ENCODE measurements around the gene CSMD2.
"Not testable (repeated sequence)": the region's sequence is repeated elsewhere in the genome, so short reads cannot be mapped to it uniquely, and the experiment has no call there.

The CSMD2 gene

DNA sequence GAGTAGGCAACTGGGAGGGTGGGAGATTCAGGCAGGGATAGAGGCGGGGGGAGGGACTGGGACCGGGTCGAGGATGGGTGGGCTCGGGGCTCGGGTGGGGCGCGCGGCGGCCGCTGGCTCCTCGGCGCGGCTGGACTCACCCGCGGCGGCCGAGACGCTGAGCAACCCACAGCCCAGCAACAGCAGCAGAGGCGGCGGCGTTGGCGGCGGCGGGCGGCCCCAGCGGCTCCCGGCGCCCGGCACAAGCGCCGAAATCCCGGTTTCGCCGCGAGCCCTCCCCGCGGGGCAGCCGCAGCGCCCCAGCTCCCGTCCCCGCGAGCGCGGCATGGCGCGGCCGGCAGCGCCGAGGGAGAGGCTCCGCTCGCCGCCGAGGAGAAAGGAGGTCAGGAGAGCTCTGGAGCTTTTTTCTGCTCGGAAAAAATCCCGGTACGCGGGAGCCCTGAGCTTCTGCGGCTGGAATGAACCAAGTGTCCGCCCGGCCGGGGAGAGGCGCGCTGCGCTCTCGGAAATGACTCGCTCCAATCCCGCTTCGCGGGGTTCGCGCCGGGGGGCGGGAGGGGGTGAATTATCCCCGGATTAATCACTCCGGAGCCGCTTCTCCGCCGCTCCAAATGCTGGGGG, at the start of gene CSMD2:
TSS of gene CSMD2 (minus strand) at position 460 of the 621 bp plus-strand sequence. CDS start at position 327, 133 bp downstream.
- no peak for DNase-seq (ENCODE audit: low read depth in 2 of 2)

DNA sequence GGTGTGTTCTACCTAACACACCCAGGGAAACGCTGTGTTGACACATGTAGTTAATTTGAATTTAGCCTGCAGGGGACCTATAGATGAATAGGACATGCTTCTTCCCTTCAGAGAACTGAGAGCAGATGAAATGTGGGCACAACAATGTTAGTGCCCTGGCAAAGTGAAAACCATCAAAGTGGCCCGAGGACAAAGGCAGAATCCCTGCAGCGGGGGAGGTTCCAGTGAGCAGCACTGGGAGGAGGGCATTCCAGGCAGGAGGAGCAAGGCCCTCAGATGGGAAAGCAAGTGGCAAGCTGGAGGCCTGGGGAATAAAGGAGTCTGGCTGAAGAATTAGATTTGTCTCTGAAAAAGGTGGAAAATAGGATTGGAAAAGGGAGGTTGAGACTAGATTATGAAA, 48.9 kb upstream of the CSMD2 start:
- no peak for DNase-seq (ENCODE audit: low read depth in 2 of 2)

DNA sequence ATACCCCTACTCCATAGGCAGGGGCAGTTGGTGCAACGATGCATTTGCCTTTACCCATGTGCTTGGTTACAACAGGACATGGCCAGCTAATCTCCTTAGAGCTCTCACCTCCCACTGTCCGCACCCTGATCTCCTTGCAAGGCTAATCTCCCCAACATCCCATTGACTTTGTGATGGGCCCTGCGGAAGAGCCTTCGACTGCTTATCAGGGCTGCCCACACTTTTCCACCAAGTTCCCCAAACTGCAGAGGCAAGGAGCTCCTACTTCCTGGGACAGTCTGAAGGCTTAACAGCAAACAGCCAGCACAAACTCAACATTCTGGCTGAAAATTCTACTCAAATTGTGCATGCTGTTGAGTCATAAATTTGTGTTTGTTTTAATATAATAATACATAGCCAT, 47.6 kb upstream of the CSMD2 start:
- DNase-seq (ENCODE audit: low read depth in 2 of 2): no peak

DNA sequence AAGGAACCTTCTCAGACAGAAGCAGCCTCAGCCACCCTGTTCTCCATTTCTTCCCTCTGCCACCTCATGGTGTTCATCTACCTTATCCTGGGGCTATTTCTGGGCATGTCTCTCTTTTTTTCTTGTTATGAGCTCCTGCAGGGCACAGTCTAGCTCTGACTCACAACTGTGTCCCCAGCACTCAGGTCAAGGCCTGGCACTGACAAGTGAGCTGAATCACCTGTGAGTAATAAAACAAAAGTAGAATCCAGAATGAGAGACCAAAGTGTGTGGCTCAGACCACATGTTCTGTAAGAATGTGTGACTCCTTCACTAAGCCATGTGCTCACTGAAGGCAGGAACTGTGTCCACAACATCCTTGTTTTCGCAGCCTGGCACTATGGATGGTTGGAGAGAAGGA, 34.9 kb upstream of the CSMD2 start:
- DNase-seq (ENCODE audit: low read depth in 2 of 2): no peak

DNA sequence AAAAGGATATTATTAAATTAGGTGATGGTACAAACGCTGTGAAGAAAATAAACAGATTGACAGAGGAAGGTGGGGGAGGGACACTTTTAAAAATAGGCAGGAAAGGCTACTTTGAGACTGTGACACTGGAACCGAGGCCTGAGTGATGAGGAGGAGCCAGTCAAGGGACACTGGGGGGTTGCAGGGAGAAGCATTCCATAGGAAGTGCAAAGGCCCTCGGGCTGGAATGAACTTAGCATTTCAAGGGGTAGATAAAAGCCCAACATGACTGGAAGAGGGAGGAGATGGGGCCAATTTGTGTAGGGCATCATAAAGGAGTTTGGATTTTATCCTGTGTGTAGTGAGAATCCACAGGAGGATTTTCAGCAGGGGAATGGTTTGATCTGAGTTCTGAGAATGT, 27.6 kb upstream of the CSMD2 start:
- no peak for DNase-seq (ENCODE audit: low read depth in 2 of 2)

DNA sequence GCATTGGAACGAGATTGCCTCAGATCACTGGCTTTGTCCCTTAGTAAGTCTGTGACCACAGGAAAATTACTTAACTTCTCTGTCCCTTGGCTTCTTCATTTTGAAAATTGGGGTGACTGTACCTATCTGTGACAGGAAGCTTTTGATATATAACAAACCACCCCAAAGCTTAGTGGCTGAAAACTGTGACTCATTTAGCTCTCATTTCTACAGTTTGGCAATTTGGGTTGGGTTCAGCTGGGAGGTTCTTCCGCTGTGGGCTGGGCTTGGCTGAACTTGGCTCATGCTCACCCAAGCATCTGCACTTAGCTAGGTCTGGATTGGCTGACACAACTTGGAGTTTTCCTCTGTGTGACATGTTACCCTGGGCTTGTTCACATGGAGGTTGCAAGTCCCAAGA, 25.7 kb upstream of the CSMD2 start:
- DNase-seq (ENCODE audit: low read depth in 2 of 2): no peak

DNA sequence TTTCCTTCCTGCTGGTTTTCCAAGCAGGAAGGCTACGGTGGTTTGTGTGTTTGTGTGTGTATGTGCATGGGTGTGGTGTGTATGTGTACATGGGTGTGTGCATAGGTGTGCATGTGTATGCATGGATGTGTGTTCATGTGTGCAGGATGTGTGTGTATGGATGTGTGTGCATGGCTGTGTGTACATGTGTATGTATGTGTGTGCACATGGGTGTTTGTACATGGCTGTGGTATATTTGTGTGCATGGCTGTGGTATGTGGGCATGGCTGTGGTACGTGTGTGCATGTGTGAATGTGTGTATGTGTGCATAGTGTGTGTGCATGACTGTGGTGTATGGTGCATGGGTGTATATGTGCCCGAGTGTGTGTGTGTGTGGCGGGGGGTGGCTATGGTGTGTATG, 24.0 kb upstream of the CSMD2 start:
- no peak for DNase-seq (ENCODE audit: low read depth in 2 of 2)

DNA sequence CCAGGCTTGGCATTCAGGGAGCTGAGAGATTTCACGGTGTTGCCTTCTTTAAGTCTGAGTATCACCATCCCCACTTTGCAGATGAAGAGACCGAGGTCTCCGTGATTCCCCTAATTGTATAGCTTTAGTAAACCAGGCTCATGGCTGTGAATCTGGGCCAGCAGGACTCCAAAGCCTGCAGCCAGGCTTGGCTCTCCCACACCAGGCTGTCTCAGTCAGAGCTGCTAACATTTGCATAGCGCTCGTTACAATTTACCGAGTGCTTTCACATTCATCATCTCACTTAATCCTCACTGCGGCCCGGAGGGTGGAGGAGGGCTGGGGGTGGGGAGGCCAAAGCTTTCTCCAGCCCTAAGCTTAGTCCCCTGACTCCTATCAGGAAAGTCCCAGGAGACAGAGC, 23.4 kb upstream of the CSMD2 start:
- no peak for DNase-seq (ENCODE audit: low read depth in 2 of 2)

DNA sequence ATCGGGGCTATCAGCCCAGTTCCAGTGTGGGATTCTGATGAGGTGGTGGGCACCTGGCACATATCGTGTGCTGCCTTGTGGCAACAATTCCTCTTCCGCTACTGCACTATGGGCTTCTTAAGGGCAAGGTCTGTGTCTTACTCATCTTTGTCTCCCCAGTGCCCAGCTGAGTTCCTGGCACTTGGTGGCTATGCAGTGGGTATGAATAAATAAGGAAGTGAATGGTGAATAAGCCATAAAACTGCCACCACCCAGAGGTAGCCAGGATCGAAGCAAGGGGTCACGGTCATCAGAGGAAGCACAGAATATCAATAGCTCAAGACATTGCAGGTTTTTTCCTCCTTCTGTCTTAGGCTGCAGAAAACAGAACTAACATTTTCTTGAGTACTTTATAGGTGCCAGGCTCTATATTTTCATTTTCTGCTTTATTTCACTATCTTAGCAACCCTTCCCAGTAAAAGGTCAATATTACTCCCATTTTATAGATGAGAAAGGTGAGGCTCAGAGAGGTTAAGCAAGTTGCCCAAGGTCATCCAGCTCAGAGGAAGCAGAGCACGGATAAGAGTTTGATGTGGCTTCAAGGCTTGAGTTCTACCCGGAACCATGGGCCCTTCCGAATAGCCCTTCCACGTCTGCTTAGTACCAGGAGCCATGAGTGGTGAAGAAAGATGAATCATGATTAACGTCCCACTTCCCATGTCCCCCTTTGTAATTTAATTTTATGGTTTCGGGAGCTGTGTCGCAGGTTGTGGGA, 21.9 kb upstream of the CSMD2 start:
- DNase-seq (ENCODE audit: low read depth in 2 of 2): no peak

DNA sequence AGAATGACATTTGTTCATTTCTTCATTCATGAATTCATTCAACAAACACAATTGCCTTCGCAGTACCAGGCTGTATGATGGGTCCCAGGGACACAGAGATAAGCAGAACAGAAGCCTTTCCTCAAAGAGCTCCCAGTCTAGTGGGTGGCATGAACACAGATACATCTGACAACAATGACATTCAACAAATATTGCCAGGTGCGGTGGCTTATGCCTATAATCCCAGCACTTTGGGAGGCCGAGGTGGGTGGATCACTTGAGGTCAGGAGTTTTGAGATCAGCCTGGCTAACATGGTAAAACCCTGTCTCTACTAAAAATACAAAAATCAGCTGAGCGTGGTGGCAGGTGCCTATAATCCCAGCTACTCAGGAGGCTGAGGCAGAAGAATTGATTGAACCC, 18.4 kb upstream of the CSMD2 start:
- DNase-seq (ENCODE audit: low read depth in 2 of 2): not testable (repeated sequence)

DNA sequence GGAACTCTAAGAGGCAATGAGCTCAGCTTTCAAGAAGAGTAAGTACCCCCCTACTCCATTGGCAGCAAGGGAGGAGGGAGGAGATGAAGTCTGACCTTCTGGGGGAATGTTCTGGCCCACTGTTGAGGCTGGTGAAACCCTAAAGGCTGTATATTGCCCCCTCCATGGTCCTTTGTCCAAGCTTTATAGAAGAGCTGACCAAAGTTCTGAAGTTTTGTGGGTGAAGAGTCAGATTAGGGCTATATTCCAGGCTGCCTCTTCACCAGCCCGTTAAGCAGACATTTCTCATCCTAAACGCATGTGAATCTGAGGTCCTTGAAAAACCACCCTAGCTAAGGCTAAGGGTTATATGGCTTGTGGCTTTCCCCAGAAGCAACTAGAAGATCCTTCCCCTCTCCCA, 13.0 kb upstream of the CSMD2 start:
- no peak for DNase-seq (ENCODE audit: low read depth in 2 of 2)

DNA sequence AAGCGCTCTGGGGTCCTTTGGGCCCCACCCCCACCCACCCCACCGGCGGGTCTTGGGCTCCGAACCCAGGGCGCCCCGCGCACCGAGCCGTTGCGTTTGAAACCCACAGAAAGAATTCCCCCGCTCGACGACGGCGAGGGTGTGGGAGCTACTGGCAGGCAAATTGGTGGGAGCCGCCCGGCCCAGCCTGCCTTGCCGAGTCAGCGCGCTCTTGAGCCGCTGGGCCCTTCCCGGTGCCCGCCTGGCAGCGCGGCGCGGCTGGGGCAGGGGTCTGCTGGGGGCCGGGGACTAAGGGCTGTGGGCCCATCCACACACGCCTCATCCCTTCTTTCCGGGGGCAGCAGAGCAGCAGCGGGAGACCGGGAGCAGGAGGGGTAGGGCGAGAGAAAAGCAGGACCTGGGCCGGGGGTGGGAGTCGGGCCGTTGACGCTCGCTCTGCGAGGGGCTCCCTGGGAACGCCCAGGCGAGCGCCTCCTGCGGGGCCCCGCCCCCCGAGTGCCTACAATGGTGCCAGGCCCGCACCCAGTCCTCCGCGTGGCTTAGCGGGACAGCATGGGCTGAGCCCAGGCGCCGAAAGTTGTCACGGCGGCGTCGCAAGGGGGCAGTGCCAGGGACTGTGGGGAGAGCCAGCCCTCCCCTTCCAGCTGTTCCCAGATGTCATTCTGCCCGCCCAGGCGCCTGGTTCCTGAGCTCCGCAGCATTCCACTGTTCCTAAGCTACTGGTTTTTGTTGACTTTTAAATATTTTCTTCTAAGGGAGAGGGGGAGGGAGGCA, 12.0 kb upstream of the CSMD2 start, which contains the start of gene C1orf94:
TSS of gene C1orf94 (plus strand) at position 78 of the 774 bp plus-strand sequence. CDS start 883 bp downstream, outside the sequence.
- DNase-seq (ENCODE audit: low read depth in 2 of 2): no peak

DNA sequence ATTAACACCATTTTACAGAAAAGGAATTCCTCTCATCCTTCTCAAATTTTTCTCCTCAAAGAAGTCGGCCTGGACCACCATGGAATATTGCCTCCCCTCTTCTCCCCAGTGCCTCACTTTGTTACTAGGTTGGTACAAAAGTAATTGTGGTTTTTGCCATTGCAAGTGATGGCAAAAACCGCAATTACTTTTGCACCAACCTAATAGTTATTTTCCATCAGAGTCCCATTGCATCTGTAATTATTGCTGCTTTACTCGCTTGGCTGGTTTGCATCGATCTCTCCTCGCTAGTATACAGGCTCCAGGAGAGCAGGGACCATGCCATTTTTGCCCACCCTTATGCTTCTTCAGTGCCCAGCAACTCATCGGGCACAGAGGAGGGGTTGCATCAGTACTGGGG, 10.7 kb upstream of the CSMD2 start:
- no peak for DNase-seq (ENCODE audit: low read depth in 2 of 2)

DNA sequence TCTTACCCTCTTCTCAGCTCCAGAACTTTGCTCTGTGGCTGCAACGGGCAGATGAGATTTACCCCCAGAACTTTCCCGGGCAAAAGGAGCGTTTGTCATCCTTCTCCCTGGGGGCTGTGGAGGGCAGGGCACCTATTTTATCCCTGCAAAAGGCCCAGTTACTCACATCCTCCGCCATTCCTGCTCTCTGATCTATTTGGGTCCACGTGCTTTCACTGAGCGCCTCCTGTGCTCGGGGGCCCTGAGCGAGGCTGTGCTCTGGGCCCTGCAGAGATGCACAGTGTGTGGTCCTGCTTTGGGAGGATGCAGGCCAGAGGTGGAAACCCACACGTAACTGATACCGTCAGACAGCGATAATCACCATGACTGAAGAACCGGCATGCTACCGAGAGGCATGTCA, 2.4 kb upstream of the CSMD2 start:
- no peak for DNase-seq (ENCODE audit: low read depth in 2 of 2)

DNA sequence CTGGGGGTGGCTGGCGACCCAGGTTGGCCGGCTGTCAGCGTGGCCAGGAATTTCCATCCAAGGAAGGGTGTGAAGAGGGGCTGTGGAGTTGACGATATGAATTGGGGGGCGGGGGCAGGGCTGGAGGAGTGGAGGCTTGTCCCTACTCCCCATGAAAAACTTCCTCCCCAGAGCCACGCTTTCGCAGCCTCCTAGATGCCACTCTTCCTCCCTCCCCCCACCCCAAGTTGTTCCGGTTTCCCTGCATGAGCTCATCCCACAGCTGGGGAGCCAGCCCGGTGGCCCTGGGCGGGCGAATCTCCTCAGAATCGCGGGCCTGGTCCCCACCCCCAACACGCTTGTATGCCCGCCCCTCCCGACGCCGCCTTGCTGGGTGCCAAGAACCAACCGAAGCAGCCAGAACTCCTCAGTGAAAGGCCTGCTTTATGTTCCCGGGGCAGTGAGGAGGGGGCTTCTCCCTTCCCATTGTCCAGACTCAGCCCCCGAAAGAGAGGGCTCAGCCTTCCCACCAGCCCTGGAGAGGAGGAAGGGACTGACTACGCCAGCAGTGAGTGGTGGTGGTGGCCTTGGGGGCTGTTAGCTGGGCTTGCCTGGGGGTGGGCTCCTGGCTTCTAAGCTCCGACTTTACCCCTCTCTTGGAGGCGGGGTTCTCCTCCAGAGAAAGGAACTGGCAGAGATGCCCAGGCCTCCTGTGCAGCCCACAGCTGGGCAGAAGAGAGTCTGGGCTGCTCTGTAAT, 1.8 kb upstream of the CSMD2 start:
- no peak for DNase-seq (ENCODE audit: low read depth in 2 of 2)

DNA sequence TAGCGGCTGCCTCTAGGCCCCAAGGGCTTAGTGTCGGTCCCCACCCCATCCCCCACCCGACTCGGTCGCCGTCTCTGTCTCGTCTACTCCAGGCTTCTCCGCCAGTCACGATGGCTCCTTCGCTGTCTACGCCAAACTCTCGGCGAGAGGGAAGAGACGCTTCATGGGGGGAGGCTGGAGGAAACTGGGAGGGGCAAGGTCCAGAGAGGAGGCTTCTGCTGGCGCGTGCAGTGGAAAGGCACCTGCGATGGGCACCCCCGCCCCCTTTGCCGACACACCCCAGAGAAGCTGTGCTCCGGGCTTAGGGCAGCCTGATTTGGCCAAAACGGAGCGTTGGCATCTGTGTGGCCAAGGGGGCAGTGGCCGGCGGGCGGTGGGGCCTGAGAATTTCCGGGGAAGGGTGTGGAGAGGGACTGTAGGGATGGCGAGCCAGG, 1.2 kb upstream of the CSMD2 start:
- no peak for DNase-seq (ENCODE audit: low read depth in 2 of 2)

DNA sequence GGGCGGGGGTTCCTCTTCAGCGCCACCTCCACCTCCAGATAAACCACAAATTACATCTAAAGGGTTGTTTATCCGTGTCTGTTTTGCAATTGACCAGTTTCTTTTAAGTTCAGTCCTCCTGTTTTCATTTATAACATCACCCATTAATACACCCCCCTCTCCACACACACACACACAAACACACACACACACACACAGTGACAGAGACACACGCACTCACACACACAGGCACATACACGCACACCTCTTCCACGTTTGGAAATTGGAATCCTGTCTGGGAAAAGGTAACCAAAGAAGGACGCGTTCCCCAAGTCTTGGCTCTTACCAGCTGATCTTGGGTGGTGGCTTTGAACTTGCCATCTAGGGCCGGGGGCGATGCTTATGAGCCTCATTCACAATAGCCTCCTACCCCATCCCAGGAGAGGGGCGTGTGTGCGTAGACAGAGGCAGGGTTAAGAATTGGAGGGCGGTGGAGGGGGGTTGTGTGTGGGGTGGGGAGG, 442 bp upstream of the CSMD2 start:
- no peak for DNase-seq (ENCODE audit: low read depth in 2 of 2)

DNA sequence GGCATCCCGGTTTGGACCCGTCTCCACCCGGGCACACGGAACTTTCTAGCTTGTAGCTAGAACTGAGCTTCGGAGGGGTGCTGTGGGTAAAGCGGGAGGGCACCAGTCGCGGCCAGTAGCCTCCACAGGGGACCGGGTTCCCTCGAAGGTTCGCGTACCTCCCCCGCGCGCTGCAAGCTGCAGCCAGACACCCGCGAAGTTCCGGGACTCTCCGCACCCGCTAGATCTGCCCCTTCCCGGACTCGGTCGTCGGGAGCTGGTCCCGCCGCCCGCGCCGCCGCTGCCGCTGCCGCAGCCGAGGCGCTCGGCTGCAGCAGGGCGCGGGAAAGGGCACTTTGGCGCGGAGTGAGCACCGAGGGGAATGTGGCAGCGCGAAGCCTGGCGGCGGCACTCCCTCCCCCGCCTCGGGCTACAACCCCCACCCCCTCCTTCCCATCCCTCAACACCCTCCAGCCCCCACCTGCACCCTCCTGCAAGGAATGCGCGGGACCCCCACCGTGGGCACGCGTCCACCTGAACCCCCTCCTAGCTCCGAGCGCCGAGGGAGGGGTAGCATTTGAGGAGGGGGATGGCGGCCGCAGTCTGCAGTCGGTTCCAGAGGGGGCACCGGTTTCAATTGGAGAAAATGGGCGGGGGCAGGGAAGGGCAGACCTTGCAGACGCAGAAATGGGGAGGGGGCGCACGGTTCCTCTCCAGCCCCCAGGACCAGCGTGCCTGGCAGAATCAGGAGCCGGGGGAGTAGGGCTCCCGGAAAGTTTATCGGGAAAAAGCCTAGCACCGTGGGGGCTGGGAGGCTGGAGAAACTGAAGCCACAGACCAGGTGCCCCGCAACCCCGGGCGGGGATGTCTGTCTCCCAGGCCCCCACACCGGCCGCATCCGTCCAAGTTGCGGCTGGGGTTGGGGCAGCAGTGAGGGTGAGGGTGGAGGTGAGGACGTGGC, 968 bp downstream of the CSMD2 start:
- DNase-seq (ENCODE audit: low read depth in 2 of 2): no peak

DNA sequence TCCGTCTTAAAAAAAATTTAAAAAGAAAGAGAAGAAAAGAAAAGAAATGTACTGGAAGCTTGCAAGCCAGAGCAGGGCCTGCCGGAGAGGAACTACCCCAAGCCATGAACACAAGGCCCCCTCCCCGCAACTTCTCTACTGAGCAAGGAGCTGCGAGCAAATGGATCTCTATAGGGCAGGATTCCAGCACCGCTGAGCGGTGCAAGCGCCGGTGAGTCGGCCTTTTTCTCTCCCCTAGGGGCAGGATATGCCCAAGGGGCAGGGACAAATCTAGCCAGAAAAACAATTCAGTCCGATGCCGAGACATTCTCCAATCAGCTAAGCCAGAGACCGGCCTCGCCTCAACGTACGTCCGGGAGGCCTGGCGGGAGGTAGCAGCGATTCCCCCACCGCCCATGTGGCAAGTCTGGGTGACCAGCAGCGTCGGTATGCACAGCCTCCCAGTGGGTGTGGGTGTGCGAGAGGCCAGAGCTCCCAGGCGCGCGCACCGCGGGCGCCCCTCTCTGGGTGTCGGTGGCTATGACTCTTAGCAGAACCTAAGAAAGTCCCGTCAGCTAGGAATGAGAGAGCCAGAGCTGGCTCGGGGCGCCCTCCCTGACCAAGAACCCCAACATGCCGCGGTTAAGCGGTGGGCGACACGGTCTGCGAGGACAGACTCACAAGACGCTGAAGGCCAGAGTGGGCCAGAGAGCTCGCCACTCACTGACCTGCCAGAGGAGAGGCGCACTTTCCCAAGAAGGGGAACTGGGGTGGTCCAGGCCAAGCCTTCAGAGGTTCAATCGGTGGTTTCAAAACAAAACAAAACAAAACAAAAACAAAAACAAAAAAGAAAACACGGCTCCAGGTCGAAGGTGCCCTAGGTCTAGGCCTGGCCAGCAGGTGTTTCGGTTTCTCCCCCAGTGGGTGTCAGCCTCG, 1.9 kb downstream of the CSMD2 start:
- no peak for DNase-seq (ENCODE audit: low read depth in 2 of 2)

DNA sequence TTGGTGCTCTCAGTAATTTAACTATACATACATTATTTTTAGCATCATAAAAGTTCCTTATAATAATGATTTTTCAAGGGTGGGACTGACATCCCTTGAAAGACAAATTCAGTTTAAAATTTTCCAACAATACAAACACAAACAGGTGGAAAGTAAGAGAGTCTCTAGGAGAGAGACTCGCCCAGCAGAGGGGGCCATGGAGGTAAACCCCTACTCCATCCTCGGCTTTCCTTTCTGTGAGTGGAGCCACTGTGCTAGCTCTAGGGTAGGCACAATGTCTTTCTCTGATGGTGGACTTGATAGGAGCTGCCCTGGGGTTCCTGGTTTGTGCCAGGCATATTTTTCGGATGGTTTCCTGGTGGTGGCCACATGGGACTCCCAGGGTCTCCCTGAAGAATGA, 8.3 kb downstream of the CSMD2 start:
- no peak for DNase-seq (ENCODE audit: low read depth in 2 of 2)
